NCI-H345 treated with DMSO at 0.1 percent for 48 hours (cell line): ENCODE measurements around the gene TFCP2L1.

ENCODE experiments used
- DNase-seq: peaks from one replicate; lab custom pipeline; 2025; ENCODE audit not compliant: unreplicated experiment; lab: John Stamatoyannopoulos, UW

Gene TFCP2L1

DNA sequence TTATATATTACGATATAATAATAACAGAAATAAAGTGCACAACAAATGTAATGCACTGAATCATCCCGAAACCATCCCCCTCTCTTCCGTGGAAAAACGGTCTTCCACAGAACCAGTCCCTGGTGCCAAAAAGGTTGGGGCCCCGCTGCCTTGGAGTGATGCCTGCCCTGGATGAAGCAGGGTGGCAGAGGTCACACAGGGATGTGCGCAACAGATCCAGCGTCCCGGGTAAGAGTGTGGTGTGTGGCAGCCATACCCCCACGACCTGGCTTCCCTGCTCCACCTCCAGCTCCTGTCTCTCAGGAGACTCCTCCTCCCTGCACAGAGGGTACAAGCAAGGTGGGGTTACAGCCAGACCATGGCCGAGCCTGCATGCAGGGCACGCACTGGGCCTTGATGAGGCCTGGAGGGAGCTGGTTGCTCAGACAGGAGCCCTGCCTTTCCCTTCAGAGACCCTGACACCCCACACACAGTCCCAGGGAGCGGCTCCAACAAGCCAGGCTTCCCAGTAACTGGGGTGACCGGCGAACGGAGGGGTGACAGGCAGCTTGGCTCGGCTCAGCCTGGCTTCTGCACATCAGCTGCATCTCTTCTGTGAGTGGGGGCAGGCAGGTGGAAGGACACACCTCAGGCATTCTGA is 41.1 kb downstream of the TFCP2L1 start:
- no peak for DNase-seq

DNA sequence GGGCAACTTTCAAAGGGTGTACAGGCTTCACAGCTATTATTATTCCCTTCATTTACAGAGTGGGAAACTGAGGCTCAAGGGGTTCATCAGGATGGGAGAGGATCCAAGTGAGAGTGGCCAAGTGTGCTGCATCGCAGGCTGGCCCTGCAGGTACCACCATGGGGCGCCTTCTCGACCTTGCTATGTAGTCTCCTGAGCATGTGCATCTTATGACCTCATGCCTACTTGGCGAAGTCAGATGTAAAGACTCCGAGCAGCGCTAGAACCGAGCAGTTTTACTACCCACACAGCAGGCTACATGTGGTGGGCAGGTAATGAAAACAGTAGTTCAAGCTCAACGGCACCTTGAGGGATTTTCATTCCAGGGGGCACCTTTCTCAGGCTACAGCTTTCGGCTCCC is 42.0 kb downstream of the TFCP2L1 start:
- no peak for DNase-seq

DNA sequence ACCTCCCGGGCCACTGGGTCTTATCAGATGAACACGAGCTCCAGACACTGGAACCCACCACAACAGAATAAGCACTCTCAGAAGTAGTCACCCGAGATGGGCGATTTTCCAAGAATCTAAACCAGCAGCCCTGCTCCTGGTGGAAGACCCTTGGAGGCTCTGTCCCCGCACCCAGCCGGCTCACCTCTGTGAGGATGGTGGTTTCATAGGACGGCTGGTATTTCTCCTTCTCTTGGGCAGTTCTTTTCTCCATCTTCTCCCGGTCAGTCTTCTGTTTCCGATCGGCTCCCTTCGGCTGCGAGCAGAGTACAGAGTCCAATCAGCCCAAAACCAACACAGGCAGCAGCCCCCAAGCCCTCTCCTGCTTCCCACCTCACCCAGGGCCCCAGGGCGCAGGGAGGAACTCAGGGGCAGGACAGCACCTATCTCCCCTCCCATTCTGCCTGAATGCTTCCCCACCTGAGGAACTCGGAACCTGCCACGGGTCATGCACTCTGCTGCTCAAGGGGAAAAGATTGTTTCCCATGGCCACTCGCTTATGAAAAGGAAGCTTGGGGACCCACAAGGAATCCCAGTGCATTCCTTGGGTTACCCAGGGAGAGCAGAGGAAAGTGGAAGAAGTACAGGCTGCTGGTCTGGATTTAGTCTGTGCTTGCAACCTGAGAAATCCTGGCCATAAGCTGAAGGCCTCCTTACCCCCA is 42.7 kb downstream of the TFCP2L1 start:
- no peak for DNase-seq

DNA sequence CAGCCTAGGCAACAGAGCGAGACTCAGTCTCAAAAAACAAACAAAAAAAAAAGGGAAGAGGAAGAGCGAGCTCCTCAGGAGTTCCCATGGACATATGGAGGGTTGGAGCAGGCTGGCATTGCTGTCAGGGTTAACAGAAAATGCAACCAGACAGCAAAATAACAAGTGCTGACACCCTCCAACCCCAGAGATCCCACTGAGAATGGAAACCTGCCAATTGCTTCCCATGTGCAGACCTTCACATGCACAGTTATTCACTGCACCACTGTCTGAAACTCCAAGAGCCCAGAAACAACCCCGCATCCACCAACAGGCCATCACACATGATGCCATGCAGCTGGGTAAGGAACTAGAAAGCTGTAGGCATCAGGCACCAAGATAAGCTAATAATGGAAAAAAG is 43.5 kb downstream of the TFCP2L1 start:
- no peak for DNase-seq

DNA sequence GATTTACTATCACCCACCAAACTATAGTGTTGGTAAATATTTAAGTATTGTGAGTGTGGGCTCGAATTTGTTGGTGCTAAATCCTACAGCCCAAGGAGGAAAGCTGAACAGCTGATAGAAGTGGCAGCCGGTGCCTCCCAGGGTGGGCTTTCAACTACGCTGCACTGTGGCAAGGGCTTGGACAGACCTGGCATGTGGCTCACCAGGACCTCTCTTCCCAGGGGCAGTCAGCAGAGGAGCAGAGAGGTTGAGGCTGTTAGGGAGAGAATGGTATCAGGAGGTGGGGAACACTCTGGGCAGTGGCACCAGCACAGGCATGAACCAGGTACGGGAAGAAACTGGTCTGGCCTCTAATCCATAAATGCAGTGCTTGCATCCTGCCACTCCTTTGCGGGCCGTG is 44.6 kb downstream of the TFCP2L1 start:
- no peak for DNase-seq

DNA sequence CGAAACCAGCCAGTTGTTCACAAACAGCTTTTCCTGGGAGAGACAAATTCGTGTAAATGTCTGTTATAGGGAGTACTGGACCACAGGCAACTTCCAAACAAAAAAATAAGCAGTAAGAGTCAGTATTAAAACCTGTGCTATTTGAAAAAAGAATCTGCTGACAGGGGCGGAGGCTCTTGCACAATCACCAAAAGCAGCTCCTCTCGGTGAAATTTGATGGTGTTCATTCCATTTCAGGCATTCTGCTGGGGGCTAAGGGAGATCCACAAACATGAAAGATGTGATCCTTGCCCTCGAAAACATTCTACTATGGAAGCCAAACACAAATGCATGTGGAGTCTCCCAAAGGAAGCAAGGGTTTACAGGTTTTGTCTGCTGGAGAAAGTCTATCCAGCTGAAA is 45.0 kb downstream of the TFCP2L1 start:
- no peak for DNase-seq

DNA sequence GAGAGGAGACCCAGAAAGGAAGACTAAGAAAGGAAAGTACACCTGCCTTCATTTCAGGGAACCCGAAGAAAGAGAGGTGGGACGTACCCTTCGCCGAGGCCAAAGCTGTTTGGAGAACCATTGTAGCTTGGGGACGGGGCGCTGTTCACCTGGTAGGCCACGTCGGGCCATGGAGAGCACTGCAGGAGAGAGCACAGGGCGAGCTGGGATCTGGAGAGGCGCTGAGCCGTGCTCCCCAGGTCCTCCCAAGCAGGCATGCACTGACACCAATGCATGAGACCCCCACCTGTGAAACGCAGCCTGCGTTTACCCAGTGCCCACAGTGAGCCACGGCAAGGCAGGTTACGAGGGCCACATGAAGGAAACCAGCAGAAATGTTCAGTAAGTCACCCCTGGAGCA is 45.5 kb downstream of the TFCP2L1 start:
- DNase-seq, result no peak

DNA sequence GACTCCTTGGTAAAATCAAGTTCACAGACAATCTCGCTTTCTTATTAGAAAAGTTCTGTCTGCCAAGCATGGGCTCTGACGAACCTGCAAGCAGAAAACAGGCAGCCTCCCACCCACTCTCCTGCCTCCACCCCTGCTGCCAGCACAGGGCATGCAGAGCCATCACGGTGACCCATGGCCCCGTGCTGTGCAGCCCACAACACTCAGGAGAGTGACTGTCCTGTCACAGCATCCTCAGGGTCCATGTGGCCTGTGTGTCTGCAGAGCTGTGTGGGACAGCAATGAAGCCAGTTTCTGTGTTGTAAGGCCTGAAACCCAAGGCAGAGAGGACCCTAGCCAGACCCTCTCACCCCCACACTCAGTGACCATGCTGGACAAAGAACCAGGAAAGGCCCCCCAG is 46.2 kb downstream of the TFCP2L1 start:
- DNase-seq, result no peak

DNA sequence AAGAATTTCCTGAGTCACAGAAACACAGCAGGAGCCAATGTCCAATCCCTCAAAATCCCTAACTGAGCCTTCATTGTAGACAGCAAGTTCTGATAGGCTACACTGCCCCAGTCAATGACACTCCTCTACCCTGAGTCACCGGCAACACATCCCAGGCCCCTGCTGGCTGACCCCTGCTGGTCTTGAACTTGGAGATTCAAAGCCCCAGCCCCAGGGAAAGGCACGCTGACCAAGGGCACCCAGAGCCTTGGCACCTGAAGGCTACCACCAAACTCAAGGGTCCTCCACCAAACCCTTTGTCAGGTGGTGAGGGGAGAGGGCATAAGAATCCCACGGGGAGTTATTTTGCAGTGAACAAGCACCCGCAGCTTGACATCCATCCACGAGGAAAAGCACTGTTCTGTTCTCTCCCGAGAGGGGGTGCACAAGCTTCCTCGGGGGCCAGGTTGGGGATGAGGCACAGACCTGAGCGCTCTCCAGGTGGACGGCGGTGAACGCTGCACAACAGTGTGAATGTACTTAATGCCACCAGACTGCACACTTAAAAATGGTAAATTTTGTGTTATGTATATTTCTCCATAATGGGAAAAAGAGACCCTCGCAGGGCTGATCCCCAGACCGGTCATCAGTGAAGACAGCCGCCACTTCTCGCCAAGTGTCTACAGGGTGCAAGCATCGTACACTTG is 46.9 kb downstream of the TFCP2L1 start:
- DNase-seq, result no peak

DNA sequence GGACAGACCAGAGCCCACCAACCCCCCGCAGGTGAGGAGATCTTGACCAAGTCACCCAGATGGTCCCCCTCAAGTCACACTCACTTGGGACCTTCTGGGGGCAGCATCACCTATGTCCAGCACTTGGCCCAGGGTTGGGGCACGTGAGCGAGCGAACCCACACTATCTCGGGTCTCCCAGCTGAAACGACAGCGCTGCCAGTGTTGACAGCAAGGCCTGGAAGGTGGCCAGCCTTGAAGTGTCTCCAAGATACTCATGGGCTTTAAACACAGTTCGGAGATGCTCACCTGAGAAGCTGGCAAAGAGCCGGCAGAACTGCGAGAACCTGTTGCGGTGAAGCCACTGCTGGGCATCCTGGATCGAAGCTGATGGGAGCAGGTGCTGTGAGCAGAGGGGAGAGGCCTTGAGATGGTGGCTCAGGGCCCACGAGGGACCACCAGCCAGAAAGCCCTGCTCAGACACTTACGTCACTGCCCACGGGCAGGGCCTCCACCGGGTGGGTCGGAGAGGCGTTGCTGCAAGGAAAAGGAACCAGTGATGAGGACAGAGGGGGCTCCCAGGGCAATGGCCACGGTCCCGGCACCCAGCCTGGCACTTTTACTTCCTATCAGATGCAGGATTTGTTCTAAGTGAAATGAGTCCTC is 47.5 kb downstream of the TFCP2L1 start:
- DNase-seq, result no peak

DNA sequence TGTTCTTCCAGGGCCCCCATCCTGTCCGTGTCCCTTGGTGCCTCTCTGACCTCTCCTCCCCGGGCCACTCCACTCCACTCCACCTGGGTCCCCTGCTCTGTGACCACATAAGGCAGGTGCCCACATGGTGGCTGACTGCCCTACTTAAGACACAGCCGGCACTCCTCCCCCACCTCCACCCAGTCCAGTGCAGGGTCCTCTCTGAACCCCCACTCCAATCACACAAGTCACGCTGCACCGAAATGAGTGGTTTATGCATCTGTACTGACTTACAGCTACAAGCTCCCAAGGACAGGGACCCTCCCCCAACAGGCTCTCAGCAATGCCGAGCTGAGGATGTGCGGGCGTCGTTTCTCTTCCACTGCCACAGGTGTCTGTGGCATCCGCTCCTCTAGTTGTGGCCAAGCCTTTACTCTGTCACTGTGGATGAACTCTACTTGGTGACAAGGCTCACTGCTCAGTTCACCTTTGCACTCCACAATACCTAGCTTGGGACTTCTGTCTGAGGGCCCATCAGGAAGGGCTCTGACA is 48.3 kb downstream of the TFCP2L1 start:
- DNase-seq, result no peak

DNA sequence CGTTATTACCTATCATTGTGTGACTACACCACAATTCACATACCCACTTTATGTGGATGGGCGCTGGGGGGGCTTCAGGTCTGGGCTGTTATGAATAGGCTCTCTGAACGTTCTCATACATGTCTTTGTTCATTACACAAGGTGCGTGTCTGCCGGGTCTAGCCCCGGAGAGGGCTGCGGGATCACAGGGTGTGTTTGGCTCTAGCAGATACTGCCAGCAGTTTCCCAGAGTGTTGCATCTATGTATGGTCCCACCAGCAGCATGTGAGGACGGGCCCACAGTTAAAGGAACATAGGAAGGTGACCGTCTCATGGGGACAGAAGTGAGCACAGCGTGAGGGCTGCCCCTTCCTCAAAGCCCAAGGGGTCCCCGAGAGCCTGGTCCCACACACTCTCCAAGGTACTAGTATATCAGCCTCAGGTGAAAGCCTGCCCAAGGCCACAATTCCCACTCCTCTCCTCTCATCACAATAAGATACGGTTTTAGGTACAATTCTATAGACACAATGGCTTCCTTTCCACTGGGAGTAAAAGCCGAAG is 48.8 kb downstream of the TFCP2L1 start:
- DNase-seq, result no peak

DNA sequence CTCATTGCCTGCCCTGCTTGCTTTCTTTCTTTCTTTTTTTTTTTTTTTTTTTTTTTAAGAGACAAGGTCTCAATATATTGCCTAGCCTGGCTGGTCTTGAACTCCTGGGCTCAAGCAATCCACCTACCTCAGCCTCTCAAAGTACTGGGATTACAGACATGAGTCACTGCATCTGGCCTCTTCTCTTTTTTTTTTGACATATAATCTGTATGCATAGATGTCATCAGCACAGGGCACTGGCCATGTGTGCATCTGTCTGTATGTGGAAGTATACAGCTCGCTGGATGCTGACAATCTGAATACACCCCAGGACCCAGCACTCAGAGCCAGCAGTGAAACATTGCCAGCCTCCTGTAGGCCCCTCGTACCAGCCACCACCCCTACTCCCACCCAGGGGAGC is 49.5 kb downstream of the TFCP2L1 start:
- DNase-seq, result no peak

DNA sequence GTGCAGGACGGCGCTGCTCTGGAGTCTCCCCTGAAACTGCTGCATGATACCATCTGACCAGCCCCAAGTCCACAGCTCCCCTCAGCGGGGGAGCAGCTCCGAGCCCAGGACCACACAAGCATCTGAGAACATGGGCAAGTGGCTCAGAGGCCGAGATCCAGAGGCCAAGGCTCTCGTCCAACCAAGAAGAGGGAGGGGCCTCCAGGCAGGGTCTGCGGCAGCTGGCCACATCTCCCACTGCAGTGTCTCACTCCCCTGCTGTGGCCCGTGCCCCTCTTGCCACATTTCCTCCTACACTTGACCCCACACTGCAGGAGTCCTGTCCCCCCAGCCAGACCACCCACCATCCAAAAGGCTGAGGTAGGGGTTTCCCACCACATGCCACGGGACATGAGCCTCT is 50.2 kb downstream of the TFCP2L1 start:
- no peak for DNase-seq

DNA sequence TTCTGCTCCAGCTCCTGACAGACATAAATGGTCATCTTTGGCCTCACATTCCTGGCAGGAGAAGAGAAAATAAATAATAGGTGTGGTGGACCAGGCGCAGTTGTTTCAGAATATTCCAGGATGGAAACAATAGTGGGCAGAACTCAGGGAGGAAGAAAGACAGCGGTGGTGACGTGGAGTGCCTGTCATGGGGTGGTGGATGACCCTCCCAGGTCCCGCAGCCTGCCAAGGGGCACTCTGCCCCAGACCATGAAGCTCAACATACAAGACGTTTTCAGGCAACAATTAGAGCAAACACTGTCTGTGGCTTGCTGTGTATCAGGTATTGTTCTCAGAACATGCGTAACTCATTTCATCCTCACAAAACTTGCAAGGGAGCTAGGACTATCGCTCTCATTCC is 50.9 kb downstream of the TFCP2L1 start:
- DNase-seq, result no peak

DNA sequence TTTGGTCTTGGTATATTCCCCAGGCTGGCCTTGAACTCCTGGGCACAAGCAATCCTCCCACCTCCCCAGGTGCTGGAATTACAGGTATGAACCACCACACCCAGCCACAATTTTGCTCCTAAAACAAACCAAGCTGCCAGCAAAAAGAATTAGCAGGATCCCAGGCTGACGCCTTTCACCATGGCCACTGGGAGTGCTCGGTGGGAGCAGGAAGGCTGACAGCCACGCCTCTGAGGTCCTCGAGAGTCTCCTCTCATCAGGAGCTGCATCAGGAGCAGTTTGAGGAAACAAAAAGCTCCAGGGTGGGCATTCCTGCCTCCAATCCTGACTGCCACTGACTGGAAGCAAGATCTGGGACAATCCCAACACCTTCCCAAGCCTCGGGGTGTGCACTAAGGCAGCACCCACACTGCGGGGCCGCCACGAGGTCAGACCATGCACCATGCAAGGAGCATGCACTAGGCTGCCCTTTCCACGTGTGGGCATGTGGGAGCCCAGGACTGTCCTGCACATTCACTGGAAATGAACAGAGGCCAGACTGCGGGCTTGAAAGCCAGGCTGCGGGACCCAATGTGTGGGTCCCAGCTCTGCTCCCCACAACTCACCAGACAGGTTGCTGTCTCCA is 51.4 kb downstream of the TFCP2L1 start:
- DNase-seq, result no peak

DNA sequence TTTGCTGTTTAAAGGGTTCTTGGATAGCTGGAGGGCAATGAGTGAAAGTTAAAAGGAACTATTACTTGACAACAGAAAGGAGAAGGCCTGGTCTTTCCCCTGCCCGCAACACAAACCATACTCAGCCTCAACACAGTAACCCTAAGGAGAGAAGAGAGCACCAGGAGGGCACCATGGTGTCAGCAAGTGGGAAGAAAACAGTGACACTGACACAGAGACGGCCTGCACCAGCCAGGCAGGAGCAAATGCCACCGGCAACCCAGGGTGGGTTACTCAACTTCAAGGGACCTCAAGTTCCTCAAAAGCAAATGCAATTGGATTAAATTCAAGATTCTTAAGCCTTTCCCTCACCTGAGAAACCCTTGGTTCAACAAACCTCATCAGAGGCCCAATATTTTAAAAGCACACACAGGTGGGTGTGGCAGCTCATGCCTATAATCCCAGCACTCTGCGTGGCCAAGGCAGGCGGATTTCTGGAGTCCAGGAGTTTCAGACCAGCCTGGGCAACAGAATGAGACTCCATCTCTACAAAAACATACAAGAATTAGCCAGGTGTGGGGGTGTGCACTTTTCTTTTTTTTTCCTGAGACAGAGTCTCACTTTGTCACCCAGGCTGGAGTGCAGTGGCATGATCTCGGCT is 52.3 kb downstream of the TFCP2L1 start:
- DNase-seq, result no peak

DNA sequence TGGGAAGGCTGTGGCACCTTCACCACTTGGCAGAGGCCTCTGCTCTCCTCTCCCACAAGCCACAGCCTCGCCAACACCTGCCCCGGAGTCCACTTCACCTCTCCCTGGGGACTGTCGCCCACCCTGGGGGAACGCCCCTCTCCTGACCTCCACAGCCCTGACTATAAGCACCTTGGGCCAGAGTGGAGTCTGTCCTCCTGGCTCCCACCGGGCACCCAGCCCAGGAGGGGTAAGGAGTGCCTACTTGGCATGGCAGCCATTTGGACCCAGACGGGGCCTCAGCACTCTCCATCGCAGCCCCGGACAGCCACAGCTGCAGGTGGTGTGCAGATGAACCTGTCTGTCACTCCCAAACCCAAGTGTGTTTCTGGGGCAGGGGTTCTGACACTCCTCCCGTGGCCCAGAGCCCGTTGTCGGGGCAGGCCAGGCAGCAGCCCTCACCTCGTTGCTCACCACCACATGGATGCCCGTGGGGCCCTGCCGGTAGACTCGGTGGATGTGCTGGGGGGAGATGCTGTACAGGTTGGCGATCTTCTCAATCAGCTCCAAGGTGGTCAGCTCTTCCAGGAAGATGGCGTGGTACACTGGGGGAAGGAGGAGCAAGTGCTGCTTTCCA is 53.5 kb downstream of the TFCP2L1 start:
- DNase-seq, result no peak

DNA sequence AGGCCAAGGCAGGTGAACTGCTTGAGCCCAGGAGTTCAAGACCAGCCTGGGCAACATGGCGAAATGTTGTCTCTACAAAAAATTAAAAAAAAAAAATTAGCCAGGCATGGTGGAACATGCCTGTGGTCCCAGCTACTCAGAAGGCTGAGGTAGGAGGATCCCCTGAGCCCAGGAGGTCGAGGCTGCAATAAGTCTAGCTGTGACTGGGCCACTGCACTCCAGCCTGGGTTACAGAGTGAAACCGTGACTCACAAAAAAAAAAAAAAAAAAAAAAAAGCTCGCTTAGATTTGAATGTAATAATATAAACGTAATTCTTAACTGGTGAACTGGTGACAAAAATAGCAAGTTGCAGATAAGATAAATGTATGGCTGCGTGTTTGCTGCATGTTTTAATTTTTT is 56.5 kb downstream of the TFCP2L1 start:
- no peak for DNase-seq
